Measurements from ENCODE around the gene CCDC110.

The CCDC110 gene

DNA sequence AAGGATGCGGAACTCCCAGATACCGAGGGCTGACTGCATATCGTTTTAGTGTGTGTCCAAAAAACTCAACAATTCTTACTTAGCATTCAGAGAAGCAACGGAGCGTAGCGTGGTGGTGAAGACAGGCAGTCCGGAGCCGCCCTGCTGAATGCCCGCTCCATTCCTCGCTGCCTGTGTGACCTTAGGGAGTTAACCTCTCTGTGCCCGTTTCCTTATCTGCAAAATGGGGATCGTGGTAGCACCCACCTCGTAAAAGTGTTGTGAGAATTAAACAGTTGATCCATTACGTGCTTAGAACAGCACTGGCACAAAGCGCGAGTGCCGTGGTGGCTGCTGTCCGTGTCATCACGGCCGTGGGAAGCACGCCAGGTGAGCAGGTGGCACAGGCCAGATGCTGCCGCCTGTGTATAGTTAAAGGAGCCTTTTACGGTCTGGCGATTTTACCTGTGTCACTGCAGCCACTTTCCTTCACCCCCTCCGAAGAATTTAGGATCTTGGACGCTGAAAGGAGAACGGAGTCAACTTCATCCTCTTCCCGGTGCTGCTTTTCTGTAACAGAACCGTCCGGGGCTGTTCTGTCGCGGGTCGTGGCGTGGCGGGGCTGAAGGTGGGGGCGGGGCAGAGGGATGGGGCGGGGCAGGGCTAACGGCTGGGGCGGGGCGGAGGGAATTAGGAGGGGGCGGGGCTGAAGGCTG, 885 bp downstream of the CCDC110 start:
- DNase-seq, result peak; percentile 61

DNA sequence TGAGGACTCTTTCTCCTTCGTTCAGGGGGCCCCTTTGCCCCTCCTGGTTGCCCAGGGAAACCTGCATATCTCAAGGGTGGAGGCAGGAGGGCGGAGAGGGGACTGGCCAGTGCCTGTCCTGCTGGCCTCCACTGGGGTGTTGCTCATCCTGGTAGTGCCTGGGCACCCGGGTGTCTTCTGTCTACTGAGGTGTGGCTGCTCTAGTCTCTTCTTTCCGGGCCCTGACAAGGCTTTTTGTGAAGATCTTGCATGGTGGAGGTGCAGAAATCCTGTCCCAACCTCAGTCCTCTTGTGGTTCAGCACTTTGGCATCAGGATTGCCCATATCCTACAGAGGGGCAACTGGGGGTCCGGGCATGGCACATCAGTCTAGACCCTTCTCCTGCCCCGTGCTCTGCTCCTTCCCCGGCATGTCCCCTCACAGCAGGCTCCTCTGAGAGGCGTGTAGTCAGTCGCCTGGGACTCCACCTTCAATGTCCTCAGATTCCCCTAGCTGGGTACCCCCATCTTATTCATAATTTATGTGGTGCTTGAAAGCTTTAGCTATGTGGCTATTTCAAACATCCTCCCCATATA, 1.9 kb downstream of the CCDC110 start:
- DNase-seq, result no peak

DNA sequence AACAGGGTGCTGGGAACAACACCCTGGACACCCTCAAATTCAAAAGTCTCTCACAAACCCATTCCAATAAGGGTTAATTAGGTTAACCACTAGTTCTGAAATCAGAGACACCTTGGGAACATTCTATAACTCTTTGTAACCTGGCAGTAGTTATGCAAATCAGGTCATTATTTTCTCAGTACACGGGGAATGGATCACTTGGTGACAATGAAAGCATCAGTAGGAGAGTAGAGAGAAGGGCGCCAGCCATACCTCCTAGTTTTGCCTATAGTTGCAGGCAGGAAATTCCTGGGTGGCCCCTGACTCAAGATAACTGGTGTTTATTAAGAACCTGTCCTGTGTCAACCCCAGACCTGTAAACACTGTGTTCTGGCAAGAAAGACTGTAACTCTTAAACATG, 2.5 kb downstream of the CCDC110 start:
- DNase-seq, result no peak

- no peak for DNase-seq
These were observed 3.5 kb downstream of the CCDC110 start for GRCh38 chr4:185467991-185468390.

DNA sequence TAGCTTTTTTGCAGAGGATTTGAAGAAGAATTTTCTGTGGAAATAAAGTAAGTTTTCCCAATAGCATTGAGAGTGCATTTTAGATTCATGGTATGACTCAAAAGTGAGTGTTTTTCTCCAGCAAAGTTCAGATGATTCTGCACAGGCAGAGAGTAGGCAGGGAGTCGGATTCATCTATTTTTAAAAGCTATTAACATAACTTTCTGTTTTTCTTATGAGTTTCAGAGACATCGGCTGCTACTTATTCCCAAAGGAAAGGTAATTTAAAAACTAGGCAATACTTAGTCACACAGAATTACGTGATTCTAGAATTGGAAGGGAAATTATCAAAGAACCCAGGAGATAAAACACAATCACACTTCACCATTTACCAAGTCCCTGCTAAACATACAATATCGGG, 4.4 kb downstream of the CCDC110 start:
- DNase-seq, result no peak

- no peak for DNase-seq
These were observed 5.8 kb downstream of the CCDC110 start for GRCh38 chr4:185465707-185466106.

GRCh38 chr4:185464887-185465286, 6.6 kb downstream of the CCDC110 start:
- DNase-seq, result no peak

- DNase-seq, result no peak
These were observed 7.3 kb downstream of the CCDC110 start for GRCh38 chr4:185464183-185464582.

GRCh38 chr4:185463541-185463940, 8.0 kb downstream of the CCDC110 start:
- no peak for DNase-seq

GRCh38 chr4:185461565-185461964, 10.0 kb downstream of the CCDC110 start:
- DNase-seq, result no peak

GRCh38 chr4:185457136-185457535, 14.4 kb downstream of the CCDC110 start:
- no peak for DNase-seq

- no peak for DNase-seq
These were observed 15.4 kb downstream of the CCDC110 start for GRCh38 chr4:185456131-185456530.

GRCh38 chr4:185445209-185445608, 26.3 kb downstream of the CCDC110 start:
- no peak for DNase-seq

GRCh38 chr4:185441479-185441878, 30.1 kb downstream of the CCDC110 start:
- no peak for DNase-seq

GRCh38 chr4:185437809-185438208, 33.7 kb downstream of the CCDC110 start:
- no peak for DNase-seq

GRCh38 chr4:185435466-185435865, 36.1 kb downstream of the CCDC110 start:
- DNase-seq, result no peak

- DNase-seq, result no peak
These were observed 41.9 kb downstream of the CCDC110 start for GRCh38 chr4:185429660-185430059.

DNA sequence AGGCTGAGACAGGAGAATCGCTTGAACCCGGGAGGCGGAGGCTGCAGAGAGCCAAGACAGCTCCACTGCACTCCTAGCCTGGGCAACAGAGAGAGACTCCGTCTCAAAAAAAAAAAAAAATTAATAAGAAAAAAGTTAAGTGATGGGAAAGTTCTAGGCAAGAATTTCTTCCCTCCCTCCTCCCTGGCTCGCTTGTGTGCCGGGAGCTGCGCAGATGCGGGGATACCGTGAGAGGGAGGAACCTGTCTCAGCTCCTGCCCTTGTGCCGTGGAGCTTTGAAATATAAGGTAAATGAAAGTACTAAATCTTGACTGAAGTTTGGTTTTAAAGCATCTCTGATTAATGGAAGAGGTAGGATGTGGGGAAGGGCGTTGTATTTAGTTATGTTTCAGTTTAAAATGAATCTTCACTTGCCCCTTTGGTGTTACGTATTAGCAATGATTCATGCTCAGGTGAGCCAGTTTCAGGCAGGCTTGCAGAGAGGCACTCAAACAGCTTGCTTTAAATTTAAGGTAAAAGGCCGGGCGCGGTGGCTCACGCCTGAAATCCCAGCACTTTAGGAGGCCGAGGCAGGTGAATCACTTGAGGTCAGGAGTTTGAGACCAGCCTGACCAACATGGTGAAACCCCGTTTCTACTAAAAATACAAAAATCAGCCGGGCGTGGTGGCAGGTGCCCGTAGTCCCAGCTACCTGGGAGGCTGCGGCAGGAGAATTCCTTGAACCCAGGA, 44.4 kb downstream of the CCDC110 start:
- DNase-seq, result no peak

GRCh38 chr4:185425647-185426352, 45.7 kb downstream of the CCDC110 start, which contains the start of gene UFSP2:
TSS of gene UFSP2 (minus strand) at chr4:185425964. CDS start at chr4:185425868, 96 bp downstream.
- peak; percentile 92 for DNase-seq

- no peak for DNase-seq
These were observed 46.5 kb downstream of the CCDC110 start for GRCh38 chr4:185424905-185425646.

GRCh38 chr4:185421366-185422124, 50.0 kb downstream of the CCDC110 start:
- no peak for DNase-seq

DNA sequence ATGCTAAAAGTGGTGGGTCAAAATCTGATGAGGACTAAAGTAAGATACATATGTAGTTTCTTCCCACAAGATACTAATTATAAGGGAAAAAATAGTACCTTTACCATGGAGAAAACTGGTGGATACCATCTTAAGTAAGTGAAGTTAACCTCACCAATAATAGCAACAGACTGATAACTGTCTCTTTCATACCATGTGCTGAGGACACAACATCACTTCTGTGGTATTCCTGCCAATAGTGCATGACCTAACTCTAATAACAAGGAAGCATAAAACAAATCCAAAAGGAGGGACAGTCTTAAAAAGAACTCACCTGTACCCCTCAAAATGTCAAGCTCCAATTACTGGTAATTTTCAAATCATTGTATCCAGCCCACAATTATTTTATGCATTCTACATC, 54.6 kb downstream of the CCDC110 start:
- DNase-seq, result no peak

Data from right hindlimb (tissue), 1 donor.